GM21367 (cell line): ENCODE data around the gene DPP4.
A peak's percentile ranks its signal among the peaks of the same experiment; 100 is the strongest.

ENCODE experiments used
- ATAC-seq: cut with Tn5 transposase; IDR thresholded peaks from one replicate; pipeline ENCODE4 v1.9.1; 2021; ENCODE audit not compliant: unreplicated experiment

DPP4 gene

DNA sequence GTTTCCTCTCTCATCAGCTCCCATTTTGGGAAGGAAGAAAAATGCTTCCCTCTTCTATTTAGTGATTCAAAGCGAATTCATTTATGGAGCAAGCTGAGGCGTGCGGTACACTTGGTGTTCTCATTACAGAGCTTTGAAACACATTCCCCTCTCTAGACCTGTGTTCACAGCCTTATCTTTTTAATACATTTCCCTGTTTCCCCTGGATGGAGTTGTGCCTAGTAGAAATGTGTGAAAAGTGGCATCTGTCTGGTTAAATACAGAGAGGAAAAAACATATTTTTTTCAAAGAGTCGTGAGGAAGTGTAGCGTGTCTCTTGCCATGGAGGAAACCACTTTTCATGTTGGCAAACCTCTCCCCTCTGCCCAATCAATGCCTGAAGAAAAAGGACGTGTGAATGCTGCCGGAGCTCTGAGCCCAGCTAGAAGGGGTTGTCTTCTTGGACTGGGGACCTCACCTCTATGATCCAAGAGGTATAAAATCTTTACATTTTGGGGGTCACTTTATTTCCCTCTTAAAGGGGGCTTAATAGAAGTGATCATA is 52.4 kb downstream of the DPP4 start:
- no peak for ATAC-seq

DNA sequence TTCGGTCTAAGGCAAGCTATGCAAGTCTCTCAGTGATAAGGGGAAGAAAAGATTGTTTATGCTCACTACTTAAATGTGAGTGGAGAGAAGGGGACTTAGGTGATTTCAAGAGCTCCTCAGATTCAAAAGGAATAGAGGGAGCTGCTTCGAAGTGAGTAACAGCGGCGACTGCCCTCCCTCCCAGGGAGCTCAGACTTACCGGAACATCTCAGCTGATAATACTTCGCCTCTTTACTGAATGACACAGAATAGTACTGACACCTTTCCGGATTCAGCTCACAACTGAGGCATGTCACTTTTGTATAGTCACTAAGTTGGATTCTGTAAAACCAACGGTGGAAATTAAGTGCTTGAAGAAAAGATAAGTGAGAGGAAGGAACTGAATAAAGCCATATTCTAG is 55.5 kb downstream of the DPP4 start:
- no peak for ATAC-seq

DNA sequence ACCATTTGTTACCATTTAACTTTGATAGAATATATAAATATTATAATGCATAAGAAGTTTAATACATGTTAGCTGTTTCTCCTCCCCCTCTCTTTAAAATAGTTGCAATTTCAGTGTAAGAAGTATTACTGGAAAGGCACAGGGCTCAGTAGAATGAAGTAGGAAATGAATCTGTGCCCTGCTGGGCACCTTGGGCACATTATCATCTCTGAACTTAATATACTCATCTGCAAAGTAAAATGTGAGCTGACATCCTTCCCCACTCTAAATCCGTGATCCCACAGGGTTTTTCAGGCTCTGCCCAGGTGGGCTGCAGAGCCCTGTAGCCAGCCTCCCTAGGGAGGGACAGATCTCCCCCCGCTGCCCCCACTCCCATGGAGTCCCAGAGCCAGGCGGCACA is 56.8 kb downstream of the DPP4 start:
- no peak for ATAC-seq

DNA sequence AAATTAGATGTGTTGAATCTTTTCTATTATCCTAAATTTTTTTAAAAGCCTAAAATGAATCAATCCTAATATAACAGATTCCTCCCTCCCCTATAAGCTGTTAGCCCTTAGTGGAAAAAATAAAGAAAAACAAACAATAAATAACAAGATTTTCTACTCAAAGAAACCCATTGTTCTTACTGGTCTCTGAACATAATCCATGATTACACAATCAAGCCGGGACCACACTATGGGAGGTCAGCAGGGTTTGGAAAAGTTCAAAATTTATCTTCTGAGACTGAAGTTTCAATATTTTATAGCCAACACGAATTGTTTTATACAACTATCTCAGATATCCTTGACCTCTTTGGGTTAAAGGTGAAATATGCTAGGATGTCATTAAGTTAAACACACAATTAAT is 57.9 kb downstream of the DPP4 start:
- no peak for ATAC-seq

DNA sequence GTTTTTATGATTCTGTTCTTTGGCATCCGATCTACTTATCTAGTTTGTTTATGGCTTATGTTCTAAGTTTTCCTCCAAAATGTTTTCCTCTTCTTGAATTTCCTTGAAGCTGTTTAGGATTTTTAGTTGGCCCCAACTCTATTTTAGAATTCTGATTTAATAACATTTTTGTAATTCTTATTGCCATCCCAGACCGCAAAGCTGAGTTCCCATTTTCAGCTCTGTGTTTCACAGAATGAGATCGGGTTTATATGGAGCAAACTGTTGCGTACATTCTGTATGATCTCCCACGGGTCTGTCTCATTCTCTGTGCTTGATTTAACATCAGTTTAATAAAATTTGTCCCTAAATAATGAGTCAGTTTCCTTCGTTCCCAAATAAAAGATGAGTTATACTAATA is 59.3 kb downstream of the DPP4 start:
- no peak for ATAC-seq

DNA sequence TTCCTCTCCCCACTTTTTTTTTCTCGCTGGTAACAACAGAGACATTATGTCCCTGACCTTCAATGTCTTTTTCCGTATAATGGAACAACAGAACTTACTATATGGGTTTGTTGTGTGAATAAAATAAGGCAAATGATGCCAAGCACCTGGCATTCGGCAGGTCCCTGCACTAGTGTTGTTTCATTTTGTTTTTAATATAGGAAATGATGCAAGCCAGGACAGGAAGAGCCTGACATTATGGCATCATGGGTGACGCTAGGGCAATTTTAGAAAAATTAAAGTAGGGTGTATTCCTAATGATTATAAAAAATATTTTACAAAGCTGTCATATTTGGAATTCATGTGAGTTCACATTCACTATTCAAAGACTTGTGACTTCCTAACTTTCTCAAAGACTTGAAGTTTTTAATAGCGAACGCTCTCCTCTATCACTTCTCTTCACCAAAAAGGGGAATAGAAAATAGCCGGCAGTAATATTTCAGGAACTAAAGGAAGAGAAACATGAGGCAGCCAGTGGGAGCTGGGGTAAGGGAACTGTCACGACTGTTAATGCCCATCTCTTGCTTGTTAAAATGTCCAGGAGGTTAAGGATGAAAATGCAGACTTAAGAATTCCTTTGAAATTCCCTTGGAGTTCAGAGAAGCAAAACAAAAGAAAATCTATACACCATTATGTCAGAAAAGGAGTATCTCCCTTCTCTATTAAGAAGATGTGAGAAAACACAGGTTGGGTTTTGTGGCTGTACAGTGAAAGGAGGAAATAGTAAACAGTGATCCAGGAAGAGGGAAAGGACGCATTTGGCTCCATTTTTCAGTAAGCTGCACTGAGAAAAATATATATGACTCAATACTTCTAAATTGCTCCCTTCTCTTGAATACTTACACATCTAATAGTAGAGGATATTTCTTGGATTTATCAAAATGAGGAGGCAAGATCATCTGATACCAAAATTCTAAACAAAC is 60.2 kb downstream of the DPP4 start:
- no peak for ATAC-seq

DNA sequence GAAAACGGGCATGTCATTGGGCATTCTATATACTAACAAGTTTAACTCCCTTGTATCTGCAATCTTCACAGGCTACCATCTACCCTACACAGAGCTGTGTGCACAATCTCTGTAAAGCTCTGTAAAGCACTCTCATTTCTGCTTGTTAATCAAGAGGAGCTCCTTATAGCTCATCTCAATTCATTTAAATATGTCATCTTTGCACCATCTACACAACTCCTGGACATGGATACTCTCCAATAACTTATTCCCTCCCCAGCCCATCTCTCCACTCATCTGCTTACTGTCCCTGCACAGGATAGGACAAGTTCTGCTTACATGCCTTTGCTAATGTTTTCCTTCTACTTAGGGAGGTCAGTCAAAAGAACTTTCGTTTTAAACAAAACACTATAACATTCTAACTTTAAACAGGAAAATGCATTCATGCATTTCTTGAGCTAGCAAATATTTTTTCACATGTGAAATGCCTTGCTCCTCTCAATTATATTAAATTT is 61.4 kb downstream of the DPP4 start:
- ATAC-seq, result no peak

DNA sequence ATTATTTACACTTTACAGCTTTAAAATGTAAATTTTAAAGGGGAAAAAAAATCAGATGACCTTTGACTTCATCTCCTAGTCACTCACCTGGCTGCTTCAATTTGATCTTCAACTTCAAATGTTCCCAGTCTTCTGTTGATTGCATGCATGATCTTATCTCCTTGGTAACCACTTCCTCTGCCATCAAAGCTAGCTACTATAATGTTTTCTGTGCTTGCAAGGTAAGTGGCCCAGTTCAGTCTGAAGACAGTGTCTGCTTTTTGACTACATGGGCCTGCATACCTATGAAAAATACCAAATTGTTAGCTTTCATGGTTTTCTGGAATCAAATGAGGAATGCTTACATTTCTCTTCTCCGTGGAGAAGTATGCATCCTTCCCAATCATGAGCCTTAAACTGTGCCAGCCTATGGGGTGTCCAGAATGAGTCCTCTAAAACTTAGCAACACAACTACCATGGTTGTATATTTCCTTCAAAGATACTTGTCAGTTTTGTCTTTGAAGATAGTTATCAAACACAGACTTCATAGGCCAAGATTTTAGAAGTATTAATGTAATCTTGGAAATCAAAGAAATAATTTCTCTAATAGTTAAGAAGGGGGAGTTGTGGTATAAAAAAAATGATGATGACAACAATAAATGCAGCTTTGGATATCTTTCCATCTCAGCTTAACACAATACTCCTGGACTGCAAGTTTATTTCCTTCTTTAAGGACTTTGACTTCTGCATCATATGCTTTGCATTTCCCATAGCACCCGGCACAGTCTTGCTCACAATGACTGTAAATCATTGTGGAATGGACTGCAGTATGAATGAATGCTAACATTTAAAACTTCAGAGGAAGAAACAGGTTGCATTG is 62.1 kb downstream of the DPP4 start:
- ATAC-seq, result no peak

DNA sequence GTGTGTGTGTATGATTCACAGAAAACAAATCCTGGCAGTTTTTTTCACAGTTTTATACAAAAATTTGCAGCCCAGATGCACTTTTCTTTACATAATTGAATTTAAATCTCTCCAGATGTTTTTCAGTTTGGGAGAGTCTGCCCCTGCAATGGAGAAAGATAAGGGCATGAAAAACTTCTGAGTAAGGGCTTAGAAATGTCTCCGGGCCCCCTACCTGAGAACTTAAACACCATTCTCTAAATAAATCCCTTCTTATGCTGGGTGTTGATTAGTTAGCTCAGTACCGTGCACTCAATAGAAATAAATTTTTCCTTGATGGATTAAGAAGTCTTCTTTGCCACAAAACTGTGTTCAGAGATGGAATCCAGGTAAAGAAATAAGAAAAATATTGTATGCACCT is 64.5 kb downstream of the DPP4 start:
- ATAC-seq, result no peak

DNA sequence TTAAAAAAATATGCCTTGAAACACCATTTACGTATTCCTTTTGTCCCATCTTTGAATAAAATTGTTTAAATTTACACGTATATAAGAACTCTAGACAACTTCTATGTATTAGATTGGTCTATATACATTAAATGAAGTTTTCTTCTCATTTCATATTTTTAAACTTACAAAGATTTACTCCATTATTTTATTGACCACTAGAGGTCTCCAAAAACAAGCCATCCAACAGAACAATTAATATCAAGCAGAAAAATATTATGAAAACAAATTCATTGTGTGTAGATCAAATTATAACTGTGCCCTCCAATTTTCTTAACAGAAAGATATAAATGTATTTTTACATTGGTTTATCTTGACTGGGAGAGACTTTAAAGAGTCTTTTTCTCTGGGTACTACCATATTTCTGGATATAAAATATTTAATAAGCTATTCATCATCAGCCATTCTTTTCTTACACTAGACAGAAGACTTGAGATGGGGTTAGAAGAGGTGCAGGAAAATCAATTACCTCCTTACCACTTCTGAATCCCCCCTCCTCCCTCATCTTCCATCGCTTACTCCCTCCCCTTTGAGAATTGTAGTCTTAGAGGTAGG is 66.5 kb downstream of the DPP4 start:
- ATAC-seq, result no peak

DNA sequence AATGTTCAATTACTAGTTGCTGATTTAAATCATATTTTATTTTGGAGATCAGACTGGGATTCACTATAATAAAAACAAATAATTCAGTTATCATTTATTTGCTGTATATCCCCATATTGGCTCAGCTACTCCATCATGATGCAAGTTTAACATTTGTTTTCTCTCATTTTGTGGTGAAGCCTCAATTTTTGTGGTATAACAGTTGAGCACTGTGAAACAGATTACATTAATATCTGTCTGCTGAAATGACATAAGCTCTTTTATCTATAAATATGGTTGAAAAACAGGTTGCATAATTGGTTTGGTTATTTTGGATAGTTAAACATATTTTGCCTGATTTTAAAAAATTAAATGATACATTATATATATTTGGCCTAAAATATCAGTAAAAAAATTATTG is 67.7 kb downstream of the DPP4 start:
- ATAC-seq, result no peak

DNA sequence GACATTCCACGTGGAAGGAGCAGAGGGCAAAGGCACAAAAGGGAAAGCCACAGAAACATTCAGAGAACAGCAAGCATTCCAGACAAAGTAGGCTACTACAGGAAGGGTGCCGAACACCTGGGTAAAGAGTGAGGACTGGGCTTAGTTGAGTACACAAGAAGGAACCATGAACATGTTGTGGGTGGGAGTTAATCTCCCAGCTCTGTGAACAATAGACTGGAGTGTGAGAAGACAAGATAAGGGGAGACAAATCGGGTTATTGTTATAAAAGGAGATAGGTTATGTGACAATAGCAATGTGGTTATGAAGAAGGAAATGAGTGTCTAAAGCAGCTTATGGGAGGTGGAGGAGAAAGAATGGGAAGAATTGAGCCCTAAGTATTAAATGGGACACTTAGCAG is 70.0 kb downstream of the DPP4 start:
- no peak for ATAC-seq

DNA sequence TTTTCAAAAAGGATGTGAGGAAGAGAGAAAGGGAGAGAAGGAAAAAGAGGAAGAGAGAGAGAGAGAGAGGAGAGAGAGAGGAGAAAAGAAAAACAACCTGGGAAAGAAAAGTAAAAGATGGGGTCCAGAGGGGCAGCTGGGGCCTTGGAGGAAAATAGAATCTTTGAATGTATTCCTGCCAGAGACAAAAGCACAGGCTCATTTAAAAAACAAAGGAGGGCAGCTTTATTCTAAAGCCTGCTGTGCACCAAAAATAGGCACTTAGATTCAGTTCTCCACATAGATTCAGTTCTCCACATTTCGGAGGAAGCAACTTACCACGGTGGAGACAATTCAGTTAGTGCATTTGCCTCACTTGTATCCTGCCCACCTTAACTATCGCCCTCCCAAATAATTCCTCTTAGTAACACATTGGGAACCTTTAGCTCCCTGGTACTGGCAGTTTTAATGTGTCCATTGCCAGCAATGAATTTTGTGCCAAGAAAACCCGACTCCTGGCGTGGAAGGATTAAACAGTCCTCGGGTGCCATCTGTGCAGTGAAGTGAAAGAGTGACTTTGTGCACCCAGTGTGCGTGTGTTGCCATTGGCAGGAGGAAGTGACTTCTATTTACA is 71.3 kb downstream of the DPP4 start:
- no peak for ATAC-seq

DNA sequence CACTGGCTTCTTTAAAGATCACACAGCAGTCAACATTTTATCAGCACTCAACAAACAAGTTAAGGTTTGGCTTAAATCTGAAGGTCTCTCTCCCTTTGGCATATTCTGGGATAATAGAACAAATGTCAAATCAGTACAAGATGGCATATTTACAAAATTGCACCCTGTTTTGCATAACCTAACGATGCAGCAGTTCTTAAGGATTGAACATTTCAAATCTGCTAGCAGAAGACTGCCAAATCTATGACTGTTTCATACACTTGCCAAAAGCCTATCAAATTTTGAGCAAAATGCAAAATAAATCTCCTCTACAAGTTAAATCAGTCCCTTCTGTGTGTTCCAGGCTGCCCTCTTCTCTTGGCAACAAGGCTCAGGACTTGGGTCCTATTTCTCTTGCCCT is 73.6 kb downstream of the DPP4 start:
- no peak for ATAC-seq

DNA sequence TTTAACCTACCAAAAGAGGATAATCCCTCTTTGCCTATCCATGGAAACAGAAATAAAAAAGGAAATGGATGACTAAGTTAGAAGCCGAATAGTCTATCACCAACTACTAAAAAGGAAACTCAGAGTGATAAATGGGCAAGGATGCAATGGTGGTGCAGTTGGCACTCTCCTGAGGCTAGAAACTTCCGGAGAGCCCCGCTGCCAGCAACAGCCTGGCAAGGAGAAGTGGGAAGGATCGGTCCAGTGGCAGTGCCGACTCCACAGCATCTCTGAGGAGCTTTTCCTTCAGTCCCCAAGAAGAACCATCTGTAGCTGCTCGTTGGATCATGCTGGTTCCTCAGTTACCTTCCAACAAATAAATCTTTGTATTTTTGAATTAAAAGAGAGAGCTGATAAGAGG is 74.7 kb downstream of the DPP4 start:
- no peak for ATAC-seq

DNA sequence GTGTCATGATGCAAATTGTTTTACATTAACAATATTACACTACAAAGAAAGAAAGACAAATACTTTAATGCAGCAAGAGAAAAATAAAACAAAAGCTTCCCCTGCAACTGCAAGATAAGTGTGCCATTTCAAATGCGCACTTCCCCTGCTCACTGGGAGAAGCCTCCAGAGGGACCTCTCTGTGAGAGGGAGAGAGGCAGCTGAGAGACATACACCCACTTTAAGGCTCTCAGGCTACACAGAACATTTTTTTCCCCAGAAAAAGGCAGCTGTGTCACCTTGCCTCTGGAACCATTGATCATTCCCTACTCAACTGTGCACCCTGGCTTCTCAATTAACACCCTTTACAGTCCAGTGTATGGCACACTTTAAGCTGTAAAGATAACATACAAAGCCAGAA is 75.2 kb downstream of the DPP4 start:
- ATAC-seq, result no peak

DNA sequence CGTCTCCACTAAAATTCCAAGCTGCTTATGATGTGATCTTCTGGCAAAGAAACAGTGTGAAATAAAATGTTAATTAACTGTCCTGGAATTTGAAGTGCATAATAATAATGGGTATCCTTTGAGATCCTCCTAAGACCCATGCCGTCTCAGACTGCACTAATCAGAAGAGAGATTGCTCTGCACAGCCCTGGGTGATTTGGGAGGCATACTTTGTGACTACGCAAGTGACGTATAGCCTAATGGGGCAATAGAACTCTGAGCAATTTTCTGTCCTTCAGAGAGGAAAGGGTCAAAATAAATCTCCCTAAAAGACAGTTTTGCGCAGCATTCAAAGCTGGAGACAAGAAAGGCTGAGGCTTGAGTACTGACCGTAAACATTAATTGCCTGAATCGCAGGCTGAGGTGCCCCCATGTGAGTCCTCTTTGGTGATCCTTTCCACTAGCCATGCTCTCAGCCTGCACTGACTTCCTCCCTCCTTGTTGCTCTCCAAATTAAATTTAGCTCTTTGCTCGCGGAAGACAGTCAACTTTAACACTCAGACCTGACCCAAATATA is 76.0 kb downstream of the DPP4 start:
- no peak for ATAC-seq

DNA sequence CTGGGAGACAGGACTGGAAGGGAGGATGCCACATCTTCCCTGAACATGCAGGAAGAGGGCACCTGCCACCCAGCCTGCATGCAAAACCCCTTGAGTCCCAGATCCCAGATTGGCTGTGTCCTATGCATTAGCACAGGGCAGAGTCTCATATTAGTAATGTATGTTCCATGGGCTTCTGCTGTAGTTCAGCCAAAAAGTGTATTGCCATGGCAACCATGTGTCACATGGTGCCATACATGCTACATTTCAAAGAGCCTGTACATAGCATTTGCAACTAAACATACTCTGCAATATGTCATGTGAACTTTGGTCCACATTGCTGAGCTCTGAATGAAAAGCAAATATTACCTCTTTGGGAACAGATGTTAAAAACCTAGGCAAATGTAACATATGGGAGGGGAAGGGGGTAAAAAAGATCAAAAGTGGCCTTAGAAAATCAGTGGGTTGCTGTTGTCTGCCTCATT is 78.4 kb downstream of the DPP4 start:
- no peak for ATAC-seq

DNA sequence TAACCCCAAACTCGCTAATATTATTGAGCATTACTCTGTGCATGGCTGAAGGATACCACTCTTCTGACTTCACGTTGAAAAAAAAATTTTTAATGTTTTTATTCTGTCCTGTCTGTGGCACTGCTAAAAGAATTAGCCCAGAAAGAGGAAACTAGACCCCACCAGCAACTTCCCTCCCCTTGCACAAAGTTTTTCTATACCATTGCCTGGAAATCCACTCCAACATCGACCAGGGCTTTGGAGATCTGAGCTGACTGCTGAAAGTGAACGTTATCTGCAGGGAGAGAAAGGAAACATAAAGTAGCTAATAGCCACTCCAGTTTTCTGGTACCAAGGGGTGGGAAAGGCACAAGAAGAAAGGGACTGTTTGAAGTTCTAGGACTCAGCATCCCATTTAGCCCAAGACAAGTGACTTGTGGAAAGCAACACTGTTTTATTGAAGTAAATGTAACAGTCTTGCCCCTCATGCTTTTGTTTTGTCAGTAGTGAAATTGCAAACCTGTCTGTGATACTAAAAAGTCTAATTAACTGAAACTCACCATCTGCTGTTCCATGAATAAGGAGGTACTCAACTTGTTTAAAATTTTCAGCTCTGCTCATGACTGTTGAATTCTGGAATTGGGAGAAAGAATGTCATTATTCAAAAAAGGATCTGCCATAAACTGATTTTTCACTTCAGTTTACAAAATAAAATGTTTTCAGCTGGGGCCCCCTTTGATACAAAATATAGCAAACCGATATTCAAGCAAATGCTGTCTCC is 79.1 kb downstream of the DPP4 start:
- no peak for ATAC-seq

DNA sequence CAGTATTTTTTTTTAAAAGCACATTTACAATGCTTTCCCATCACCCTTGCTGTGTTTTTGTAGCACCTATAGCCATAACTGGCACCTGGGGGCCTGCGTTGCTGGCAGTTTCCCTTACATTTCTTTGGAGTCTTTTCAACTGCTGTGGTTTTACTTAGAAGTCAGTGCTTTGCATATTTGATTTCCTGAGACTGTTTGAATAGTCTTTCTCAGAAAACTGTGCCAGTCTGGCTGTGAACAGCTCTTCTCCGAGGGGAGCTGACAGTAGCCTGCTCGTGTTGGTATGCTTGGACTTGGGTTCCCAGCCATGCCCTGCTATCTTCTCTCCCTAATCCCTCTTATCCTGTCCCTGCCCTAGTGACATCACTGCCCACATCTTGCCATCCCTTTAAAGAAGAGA is 81.5 kb downstream of the DPP4 start:
- peak; percentile 90 for ATAC-seq
